Activated CD4-positive, alpha-beta T cell treated with anti-CD3 and anti-CD28 coated beads, Interleukin-2, Interleukin-4, amounts not matched to agents 100 ng/mL and 50 ng/mL, durations not matched to agents 16 hours and 8 hours (primary cell): ENCODE data around the gene YKT6.

Source experiments
- DNase-seq: peaks from one replicate; pipeline ENCODE4 v3.0.0-alpha.2; 2020; ENCODE audit warnings: low spot score

YKT6 gene

DNA sequence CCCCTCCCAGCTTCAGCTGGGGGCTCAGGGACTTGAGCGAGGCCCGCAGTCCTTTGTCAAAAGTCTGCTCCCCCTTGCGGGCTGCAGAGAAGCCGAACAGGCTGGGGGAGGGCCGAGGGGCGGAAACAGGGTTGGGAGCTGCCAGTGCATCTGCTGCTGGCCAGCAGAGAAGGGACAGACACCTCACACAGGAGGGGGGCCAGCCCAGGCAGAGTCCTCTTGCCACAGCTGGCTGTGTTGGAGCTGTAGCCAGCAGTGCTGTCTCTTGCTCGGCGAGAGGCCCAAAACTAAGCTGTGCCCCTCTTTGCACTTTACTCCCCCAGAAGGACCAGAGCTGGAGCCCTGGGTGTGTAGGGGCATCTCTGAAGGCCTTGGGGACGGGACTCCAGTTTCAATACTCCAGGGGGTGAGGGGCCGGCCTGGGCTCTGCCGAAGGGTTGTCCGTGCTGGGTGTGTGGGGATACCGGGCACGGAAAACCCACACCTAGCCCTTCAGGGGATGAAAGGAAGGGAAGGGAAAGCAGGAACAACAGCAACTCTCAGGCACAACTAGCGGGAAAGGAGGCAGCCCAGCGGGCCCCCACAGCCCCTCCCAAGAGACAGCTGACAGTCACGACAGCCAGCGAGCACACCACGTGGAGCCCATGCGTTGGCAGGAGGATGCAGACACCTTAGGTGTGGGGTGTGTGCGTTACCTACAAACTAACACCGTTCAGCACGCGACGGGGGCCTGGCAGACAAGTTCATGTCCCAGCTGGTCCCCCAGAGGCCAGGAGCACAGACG lies 17.8 kb downstream of the YKT6 start:
- no peak for DNase-seq

DNA sequence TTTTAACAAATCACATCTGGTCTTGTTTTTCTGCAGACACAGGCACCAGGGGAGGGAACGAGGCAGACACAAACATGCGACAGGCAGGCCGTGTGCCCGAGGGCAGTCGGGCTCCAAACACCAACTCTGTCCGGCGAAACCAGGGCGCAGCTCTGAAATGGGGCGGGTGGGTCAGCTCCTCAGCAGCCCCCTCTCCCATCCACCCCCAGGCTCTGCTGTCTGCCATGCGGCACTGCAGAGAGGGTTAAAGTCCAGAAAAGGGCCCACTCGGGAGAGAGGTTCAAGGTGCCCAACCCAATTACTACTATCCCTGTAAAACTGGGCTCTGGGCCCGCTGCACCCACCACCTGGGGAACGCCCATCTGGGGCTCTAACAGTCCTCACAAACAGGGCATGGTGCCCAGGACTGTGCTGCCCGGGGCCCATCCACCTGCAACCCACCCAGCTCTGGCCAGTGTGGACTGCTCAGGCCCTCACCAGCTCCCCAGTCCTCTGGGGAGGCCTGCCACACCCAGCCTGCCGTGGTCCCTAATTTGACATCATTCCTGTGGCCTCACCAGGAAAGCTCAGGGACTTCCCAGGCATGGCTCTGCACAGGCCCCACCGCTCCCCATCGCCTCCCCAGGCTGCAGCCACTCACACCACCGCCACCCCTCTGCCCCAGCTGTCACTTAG lies 18.7 kb downstream of the YKT6 start:
- no peak for DNase-seq

GRCh38 chr7:44220046-44220357 lies 19.2 kb downstream of the YKT6 start:
- DNase-seq: no peak

DNA sequence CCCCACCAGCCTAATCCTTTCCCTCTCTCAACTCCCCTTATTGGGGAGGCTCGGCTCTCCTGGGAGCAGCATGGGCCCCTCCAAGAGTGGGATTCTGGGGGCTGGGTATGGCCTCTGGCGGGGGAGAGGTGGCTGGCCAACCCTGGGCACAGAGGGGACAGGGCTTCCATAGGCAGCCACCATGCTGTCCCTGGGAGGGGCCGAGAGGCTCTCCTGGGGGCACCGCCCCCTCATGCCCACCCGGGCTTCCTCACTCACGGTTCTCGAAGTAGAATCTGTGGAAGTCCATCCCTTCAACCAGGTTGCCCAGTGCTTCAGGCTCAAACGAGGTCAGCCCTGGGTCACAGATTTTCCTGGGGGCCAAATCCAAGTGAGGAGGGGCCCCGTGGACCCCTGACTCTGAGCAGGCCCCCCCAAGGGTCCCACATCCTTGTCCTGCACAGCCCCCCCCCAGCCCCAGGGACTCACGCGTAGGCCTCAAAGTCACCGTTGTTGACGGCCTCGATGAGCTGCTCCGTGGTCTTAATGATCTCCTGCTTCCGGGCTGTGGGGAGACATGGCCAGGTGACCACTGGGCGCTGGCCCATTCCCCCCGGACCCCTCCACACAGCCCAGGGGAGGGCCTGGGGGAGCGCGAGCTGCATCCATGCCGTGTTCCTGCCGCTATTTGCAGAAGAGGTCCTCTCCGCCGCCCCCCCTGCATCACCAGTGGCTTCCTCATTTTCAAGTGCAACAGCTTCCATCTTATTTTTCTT lies 19.8 kb downstream of the YKT6 start:
- DNase-seq: no peak

DNA sequence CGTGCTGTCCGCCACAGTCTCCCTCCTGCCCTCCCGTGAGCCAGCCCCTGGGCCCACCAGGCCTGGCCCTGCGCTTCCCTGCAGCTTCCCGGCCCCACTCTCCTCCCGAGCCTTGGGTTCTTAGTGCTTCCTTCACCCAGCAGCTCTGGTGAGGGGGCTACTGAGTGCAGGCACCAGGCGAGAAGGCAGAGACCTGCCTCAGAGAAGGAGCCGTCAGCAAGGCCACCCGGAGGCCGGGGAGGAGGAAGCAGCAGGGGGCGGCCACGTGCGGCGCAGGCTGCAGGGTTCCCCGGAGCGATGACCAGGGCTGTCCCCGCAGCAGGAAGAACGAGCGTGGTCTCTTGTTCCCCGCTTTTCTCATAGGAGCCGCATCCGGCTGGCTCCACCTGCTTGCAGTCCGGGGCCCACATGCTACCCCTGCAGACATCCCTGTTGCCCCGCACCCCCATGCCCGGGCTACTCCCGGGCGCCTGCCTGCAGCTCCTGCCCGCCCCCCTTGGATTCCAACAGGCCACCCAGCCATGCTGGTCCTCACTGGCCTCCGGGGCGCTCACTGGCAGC lies 20.5 kb downstream of the YKT6 start:
- no peak for DNase-seq

- DNase-seq: no peak
Measured at GRCh38 chr7:44222074-44222473, 21.3 kb downstream of the YKT6 start.

DNA sequence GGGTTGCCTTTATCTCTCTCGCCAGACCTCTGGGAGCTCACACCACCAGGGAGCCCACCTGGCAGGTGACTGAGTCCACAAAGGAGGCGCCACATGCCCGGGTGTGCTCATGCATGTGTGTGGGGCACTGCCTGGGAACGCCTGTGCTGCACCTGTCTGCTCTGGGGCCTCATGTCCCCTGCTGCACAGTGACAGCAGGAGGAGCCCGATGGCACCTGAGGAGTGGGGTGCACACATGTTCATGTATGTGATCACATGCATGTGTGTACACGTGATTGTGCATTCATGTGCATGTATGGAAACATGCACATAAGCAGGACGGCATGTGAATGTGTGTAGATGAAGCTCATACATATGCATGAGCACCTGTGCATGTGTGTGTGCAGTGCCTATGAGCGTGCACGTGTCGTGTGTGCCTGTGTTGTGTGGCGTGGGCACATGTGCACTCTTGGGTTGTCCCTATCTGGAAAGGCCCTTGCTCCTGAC lies 22.0 kb downstream of the YKT6 start:
- DNase-seq: no peak

- DNase-seq: no peak
Measured at GRCh38 chr7:44223362-44224079, 22.7 kb downstream of the YKT6 start.

- no peak for DNase-seq
Measured at GRCh38 chr7:44224080-44224973, 23.5 kb downstream of the YKT6 start.

GRCh38 chr7:44224974-44225565 lies 24.3 kb downstream of the YKT6 start:
- no peak for DNase-seq

- DNase-seq: no peak
Measured at GRCh38 chr7:44225566-44226395, 25.0 kb downstream of the YKT6 start.

DNA sequence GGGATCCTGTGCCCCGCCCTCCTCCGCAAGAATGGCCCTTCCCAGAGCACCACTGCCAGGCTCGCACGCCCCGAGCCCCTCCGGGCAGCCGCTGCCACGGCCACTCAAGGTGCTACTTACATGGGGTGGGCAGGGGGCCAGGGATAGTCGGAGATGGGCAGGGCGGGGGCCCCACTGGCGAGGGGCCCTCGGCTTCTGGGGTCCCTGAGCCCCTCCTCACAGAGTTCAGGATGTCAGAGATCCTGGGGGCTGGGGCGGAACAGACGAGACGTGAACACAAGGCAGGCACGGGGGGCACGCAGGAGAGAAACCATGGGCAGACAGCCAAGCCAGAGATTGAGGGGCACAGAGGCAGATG lies 25.6 kb downstream of the YKT6 start:
- no peak for DNase-seq

- DNase-seq: no peak
Measured at GRCh38 chr7:44227911-44228310, 27.1 kb downstream of the YKT6 start.

GRCh38 chr7:44228571-44229350 lies 28.0 kb downstream of the YKT6 start:
- no peak for DNase-seq

- no peak for DNase-seq
Measured at GRCh38 chr7:44229546-44230105, 28.8 kb downstream of the YKT6 start.

- no peak for DNase-seq
Measured at GRCh38 chr7:44230286-44230685, 29.5 kb downstream of the YKT6 start.

GRCh38 chr7:44231088-44231487 lies 30.3 kb downstream of the YKT6 start:
- DNase-seq: no peak

DNA sequence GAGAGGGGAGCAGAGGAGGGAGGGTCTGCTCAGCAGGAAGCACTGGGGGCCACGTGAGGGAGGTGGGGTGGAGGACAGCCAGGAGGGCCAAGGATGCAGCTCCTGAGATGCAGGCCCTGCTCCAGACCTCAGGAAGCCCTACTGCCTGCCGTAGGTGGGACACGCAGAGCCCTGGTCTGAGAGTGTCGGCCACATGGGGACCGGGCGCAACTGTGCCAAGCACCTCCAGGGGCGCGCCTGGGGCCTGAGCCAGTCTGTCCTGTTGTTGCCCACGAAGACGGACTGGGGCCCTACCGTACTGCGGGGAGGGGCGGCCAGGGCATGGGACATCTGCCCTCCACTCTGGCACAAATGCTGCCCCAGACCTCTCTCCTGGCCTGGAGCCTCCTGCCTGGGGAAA lies 31.6 kb downstream of the YKT6 start:
- DNase-seq: no peak
